DOHH2 (cell line): Measurements from ENCODE around the gene SMTN.

Experiments
- CTCF ChIP-seq: fragments of 200-600 bp; sonication (generic); IDR thresholded peaks from one replicate; pipeline ENCODE4 v1.5.1; 2014; ENCODE audit warnings: antibody characterized with exemption, mild to moderate bottlenecking, low read depth, low read length; ENCODE audit not compliant: poor library complexity, severe bottlenecking
- EZH2phosphoT487 ChIP-seq: fragments of 200-600 bp; sonication (generic); IDR thresholded peaks from 2 replicates; pipeline ENCODE4 v1.6.1; 2017; ENCODE audit warnings: borderline replicate concordance, mild to moderate bottlenecking, antibody characterized with exemption, low read length, moderate library complexity, mixed read lengths

GRCh38 chr22:31124290-31124689 is 43.2 kb downstream of the SMTN start:
- TF ChIP-seq CTCF (no peak), EZH2phosphoT487 (no peak)
